NAMALWA (cell line): Measurements from ENCODE around the gene PKIB.
"Not testable (repeated sequence)": the region's sequence is repeated elsewhere in the genome, so short reads cannot be mapped to it uniquely, and the experiment has no call there.

Source experiments
- DNase-seq: peaks from one replicate; pipeline ENCODE4 v3.0.0-alpha.2; 2015; ENCODE audit warnings: low spot score

The PKIB gene

GRCh38 chr6:122746688-122747087, 136.5 kb downstream of the PKIB start:
- no peak for DNase-seq

- DNase-seq: peak; percentile 74
Observed at GRCh38 chr6:122747573-122747972, 137.4 kb downstream of the PKIB start.

- DNase-seq: not testable (repeated sequence)
Observed at GRCh38 chr6:122748945-122749344, 138.7 kb downstream of the PKIB start.

DNA sequence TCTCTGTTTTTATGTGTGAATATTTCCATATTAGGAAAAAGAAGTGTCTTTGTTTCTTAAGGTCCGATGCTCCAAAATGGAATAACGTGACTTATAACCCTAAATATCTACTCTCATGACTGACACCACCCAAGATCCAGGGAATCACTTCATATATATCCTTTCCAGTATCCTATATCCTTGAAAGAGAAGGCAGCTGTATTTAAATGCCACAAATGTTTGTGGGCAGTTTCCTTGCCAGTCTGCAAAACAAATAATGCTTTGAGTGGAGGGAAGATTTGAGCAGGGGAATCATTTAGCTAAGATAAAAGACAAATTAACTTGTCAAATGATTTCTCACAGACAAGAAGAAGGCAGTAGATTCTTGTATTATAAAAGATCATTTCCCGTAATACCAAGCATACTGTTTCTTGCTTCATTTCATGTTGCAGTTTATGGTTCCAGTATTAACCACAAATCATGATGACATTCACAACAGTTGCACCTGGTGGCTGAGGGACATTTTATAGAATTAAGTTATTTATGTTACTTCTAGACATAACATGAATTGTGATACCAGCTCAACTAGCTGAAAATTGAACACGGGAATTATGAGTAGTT, 139.3 kb downstream of the PKIB start:
- DNase-seq: peak; percentile 70

DNA sequence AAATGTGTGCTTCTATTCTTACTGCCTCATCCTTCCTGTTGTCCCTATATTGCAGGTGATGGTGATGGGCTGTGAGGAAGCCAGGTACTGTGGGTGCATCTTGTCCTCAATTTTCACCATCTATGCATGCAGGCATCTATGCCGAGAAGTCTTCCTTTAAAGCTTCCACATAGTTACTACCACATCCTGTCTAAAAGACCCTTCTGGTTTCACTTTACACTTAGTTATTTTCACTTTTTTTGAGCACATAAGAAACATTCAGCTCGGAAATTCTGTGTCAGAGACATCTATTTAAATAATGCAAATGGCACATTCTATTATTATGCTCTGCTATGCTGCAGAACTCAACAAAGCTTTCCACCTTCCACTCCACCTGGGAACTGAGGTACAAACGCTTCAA, 141.1 kb downstream of the PKIB start:
- DNase-seq: peak; percentile 74

DNA sequence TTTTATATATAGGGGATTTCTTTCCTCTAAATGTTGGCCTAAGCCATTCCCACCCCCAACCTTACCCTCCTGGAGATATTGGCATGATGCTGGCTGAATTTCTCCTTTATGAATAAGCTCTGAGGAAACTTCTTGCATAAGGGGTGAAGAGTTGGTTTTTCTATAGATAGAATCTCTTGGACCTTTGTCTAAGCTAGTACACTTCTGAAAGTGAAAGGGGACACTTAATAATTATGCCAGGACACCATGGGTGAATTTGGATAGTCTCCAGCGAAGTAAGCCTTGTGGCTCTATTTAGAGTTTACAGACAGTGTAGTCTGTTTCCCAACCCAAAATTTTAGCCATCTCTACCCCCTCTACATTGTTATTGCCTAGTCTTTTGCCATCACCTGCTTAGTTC, 142.3 kb downstream of the PKIB start:
- peak; percentile 42 for DNase-seq

GRCh38 chr6:122753000-122753687, 142.9 kb downstream of the PKIB start:
- DNase-seq: no peak

DNA sequence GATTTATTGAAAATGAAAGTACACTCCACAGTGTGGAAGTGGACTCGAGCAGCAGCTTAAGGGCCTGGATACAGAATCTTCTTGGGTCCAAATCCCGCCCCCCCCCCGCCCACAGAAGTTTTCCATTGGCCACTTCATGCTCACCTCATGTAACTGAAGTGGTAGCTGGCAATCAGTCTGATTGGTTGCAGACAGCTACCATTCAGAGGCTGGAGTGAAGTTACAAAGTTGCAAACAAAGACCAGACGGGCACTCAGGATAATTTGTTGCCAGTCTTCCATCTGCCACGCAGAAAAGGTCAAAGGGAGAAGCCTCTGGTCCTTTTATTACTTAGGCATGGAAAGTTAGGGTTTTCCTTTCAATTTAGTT, 143.5 kb downstream of the PKIB start:
- DNase-seq: no peak

GRCh38 chr6:122754191-122754731, 144.1 kb downstream of the PKIB start:
- no peak for DNase-seq

DNA sequence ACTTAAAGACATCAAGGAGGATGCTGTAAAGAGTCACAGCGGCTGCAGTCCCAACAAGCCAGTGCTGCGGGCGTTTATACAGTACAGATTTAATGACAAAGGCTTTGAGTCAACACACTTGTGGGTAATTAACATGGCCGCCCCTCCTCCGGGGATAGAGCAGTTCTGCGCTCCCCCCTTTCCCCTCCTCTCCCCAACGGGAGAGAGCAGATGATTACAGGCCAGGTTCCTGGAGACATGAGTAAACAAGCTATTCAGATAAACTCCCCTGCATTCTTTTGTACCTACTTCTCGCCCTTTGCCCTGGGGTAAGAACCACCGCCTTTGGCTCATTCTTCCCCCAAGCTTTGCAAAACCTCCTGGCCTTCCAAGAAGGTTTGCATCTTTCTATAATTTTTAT, 145.7 kb downstream of the PKIB start:
- DNase-seq: no peak

- peak; percentile 30 for DNase-seq
Observed at GRCh38 chr6:122758927-122759334, 148.7 kb downstream of the PKIB start.

- DNase-seq: no peak
Observed at GRCh38 chr6:122760330-122760729, 150.1 kb downstream of the PKIB start.

DNA sequence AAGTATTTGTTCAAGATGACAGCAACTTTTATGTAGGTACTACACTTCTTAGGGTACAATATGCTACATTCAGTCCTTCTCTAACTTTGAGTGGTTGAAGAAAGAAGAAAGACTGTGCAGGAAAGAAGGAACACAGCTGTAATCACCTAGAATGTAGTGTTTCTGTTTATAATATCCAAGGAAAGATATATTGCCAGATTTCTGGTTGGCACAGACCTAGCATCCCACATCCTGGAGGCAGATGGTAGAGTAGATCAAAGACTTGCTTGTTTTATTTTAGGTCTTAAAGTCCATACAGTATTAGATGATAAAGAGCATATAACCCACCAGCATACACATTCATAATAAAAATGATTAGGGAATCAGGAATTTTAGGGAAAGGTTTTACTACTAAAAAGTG, 156.1 kb downstream of the PKIB start:
- no peak for DNase-seq

GRCh38 chr6:122770835-122771601, 160.8 kb downstream of the PKIB start:
- no peak for DNase-seq

- no peak for DNase-seq
Observed at GRCh38 chr6:122772724-122773415, 162.7 kb downstream of the PKIB start.
